HG03066 (cell line): ENCODE data around the gene TRABD.

Experiments used
- ATAC-seq: cut with Tn5 transposase; IDR thresholded peaks from one replicate; pipeline ENCODE4 v1.9.1; 2021; ENCODE audit warnings: low read depth; ENCODE audit not compliant: unreplicated experiment

The TRABD gene

GRCh38 chr22:50232481-50233151, 46.9 kb downstream of the TRABD start:
- no peak for ATAC-seq

- no peak for ATAC-seq
Measured at GRCh38 chr22:50233223-50233622, 47.5 kb downstream of the TRABD start.

GRCh38 chr22:50236731-50237409, 51.2 kb downstream of the TRABD start:
- no peak for ATAC-seq

GRCh38 chr22:50238755-50239154, 53.0 kb downstream of the TRABD start:
- ATAC-seq = no peak

GRCh38 chr22:50242406-50242949, 56.8 kb downstream of the TRABD start:
- ATAC-seq = no peak

- no peak for ATAC-seq
Measured at GRCh38 chr22:50243685-50244419, 58.1 kb downstream of the TRABD start.

GRCh38 chr22:50244420-50245213, 58.9 kb downstream of the TRABD start, which contains the start of gene TUBGCP6:
Gene TUBGCP6, minus strand, starts transcription at chr22:50245023. Its CDS starts 564 bp downstream, at chr22:50244459.
- ATAC-seq = peak; percentile 57

GRCh38 chr22:50245214-50246072, 59.7 kb downstream of the TRABD start:
- ATAC-seq = no peak

- no peak for ATAC-seq
Measured at GRCh38 chr22:50246242-50247175, 60.8 kb downstream of the TRABD start.

- no peak for ATAC-seq
Measured at GRCh38 chr22:50247748-50248147, 62.0 kb downstream of the TRABD start.

- ATAC-seq = no peak
Measured at GRCh38 chr22:50248196-50249081, 62.7 kb downstream of the TRABD start.
